ENCODE results near the gene TCEAL9. TPM values are rescaled to one million over a fixed set of nuclear protein-coding genes. Genes with fewer than 3 reads are reported as not detected.

The TCEAL9 gene
- total RNA-seq, 1 donor from 2014 or later = 34.6 TPM

- DNase-seq (no peak), ATAC-seq (no peak)
- no peak overlapping the region for H3K4me3 ChIP-seq
- no peaks in the 10 kb centered on the region for H3K4me1 ChIP-seq
- H3K9me3 ChIP-seq = no peaks in the 10 kb centered on the region
- intact Hi-C loops (cut with DNase I) = no loop called here
- TF ChIP-seq CTCF (IDR thresholded peaks at IDR 0.05) = no peak
- no peaks in the 10 kb centered on the region for H3K27me3 ChIP-seq (ENCODE audit: low read depth)
- no peaks in the 10 kb centered on the region for H3K36me3 ChIP-seq
- no peak overlapping the region for H3K27ac ChIP-seq
Measured at GRCh38 chrX:103386332-103386731, 30.0 kb downstream of the TCEAL9 start.

- no peaks in the 10 kb centered on the region for H3K36me3 ChIP-seq
- H3K27me3 ChIP-seq (ENCODE audit: low read depth) = no peaks in the 10 kb centered on the region
- no peaks in the 10 kb centered on the region for H3K4me1 ChIP-seq
- no peaks in the 10 kb centered on the region for H3K9me3 ChIP-seq
- no peak overlapping the region for H3K27ac ChIP-seq
- no peak overlapping the region for H3K4me3 ChIP-seq
- TF ChIP-seq CTCF (IDR thresholded peaks at IDR 0.05) = no peak
- no peak for ATAC-seq
- no peak for DNase-seq
- intact Hi-C loops (cut with DNase I) = no loop called here
Measured at GRCh38 chrX:103393487-103393886, 37.2 kb downstream of the TCEAL9 start.

GRCh38 chrX:103396186-103396585, 39.9 kb downstream of the TCEAL9 start:
- no peak for TF ChIP-seq CTCF (IDR thresholded peaks at IDR 0.05)
- H3K4me1 ChIP-seq = no peaks in the 10 kb centered on the region
- H3K9me3 ChIP-seq = no peaks in the 10 kb centered on the region
- H3K27ac ChIP-seq = no peak overlapping the region
- intact Hi-C loops (cut with DNase I) = no loop called here
- H3K27me3 ChIP-seq (ENCODE audit: low read depth) = no peaks in the 10 kb centered on the region
- H3K4me3 ChIP-seq = no peak overlapping the region
- no peak for ATAC-seq
- no peak for DNase-seq
- H3K36me3 ChIP-seq = no peaks in the 10 kb centered on the region

- Histone ChIP-seq H3K36me3 (no peaks in the 10 kb centered on the region), H3K27ac (no peak overlapping the region), H3K4me3 (no peak overlapping the region), H3K9me3 (no peaks in the 10 kb centered on the region), H3K27me3 (ENCODE audit: low read depth) (no peaks in the 10 kb centered on the region), H3K4me1 (no peaks in the 10 kb centered on the region)
- intact Hi-C loops (cut with DNase I) = no loop called here
- DNase-seq = no peak
- no peak for ATAC-seq
- TF ChIP-seq CTCF (IDR thresholded peaks at IDR 0.05) = no peak
Measured at GRCh38 chrX:103396660-103397059, 40.4 kb downstream of the TCEAL9 start.

GRCh38 chrX:103397707-103398106, 41.4 kb downstream of the TCEAL9 start:
- DNase-seq (no peak), ATAC-seq (no peak)
- no peaks in the 10 kb centered on the region for H3K36me3 ChIP-seq
- intact Hi-C loops (cut with DNase I) = no loop called here
- no peak for TF ChIP-seq CTCF (IDR thresholded peaks at IDR 0.05)
- H3K4me1 ChIP-seq = no peaks in the 10 kb centered on the region
- H3K27me3 ChIP-seq (ENCODE audit: low read depth) = no peaks in the 10 kb centered on the region
- no peak overlapping the region for H3K4me3 ChIP-seq
- no peaks in the 10 kb centered on the region for H3K9me3 ChIP-seq
- no peak overlapping the region for H3K27ac ChIP-seq

- H3K9me3 ChIP-seq = no peaks in the 10 kb centered on the region
- no peaks in the 10 kb centered on the region for H3K4me1 ChIP-seq
- ATAC-seq = no peak
- no peaks in the 10 kb centered on the region for H3K27me3 ChIP-seq (ENCODE audit: low read depth)
- no peak for TF ChIP-seq CTCF (IDR thresholded peaks at IDR 0.05)
- intact Hi-C loops (cut with DNase I) = no loop called here
- no peak overlapping the region for H3K27ac ChIP-seq
- H3K36me3 ChIP-seq = no peaks in the 10 kb centered on the region
- no peak for DNase-seq
- H3K4me3 ChIP-seq = no peak overlapping the region
Measured at GRCh38 chrX:103398421-103398864, 42.1 kb downstream of the TCEAL9 start.
